Fibroblast of mammary gland (primary cell): ENCODE results near the gene SMYD3.

Experiments
- DNase-seq: peaks from one replicate; pipeline ENCODE4 v3.0.0-alpha.2; 2010; ENCODE audit warnings: low read depth
- H3K4me3 ChIP-seq: 2 replicates; pipeline ENCODE4 v1.5.1; 2011; ENCODE audit warnings: low read depth, mild to moderate bottlenecking, low read length, moderate library complexity; ENCODE audit not compliant: control insufficient read depth
- CTCF ChIP-seq: conservative IDR thresholded peaks from 2 replicates; pipeline ENCODE4 v1.5.1; 2011; ENCODE audit warnings: low read depth, low read length, inconsistent platforms; ENCODE audit not compliant: control insufficient read depth, insufficient read depth

Gene SMYD3

GRCh38 chr1:246155923-246156322, 351.2 kb downstream of the SMYD3 start:
- no peak for TF ChIP-seq CTCF
- no peak overlapping the region for H3K4me3 ChIP-seq
- DNase-seq: peak; percentile 59

GRCh38 chr1:246153796-246154212, 353.3 kb downstream of the SMYD3 start:
- DNase-seq: peak; percentile 44
- TF ChIP-seq CTCF: no peak
- no peak overlapping the region for H3K4me3 ChIP-seq

- no peak overlapping the region for H3K4me3 ChIP-seq
- TF ChIP-seq CTCF: no peak
- DNase-seq: no peak
Measured at GRCh38 chr1:246152986-246153431, 354.1 kb downstream of the SMYD3 start.

- TF ChIP-seq CTCF: no peak
- H3K4me3 ChIP-seq: no peak overlapping the region
- peak; percentile 15 for DNase-seq
Measured at GRCh38 chr1:246151796-246152434, 355.2 kb downstream of the SMYD3 start.

- no peak for TF ChIP-seq CTCF
- no peak for DNase-seq
- H3K4me3 ChIP-seq: no peak overlapping the region
Measured at GRCh38 chr1:246149543-246149942, 357.5 kb downstream of the SMYD3 start.

GRCh38 chr1:246147524-246148461, 359.3 kb downstream of the SMYD3 start:
- TF ChIP-seq CTCF: no peak
- H3K4me3 ChIP-seq: no peak overlapping the region
- DNase-seq: no peak
